ENCODE results near the gene SYNE1.
"Not testable (repeated sequence)": the region's sequence is repeated elsewhere in the genome, so short reads cannot be mapped to it uniquely, and the experiment has no call there.

SYNE1 gene

DNA sequence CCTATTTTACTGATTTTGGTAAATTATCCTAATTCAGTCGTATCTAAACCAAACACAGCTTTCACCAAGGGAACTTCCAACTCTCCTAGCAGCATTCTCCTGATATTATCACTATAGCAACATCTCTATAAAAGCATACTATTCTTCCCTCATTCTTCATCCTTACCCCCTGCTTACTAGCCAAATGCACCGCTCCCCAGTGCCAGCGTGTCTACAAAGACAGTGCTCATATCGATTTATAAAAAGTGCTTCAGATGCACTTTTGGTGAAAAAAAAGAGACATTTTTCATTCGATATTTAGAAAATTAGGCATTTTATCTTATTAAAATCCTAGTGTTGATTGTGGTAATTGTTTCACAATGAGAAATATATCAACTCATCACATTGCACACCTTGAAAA lies 74.0 kb downstream of the SYNE1 start:
- H3K4me3 ChIP-seq (ENCODE audit: low read depth, low read length), result no peak overlapping the region

DNA sequence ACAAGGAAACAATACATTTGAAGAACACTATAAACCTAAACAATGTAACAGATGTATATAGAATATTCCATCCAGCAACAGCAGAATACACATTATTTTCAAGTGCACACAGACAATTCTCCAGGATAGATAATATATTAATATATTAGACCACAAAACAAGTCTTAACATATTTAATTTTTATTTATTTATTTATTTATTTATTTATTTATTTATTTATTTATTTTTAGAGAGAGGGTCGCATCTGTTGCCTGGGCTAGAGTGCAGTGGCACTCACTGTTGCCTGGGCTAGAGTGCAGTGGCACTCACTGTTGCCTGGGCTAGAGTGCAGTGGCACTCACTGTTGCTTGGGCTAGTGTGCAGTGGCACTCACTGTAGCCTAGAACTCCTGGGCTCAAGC lies 78.4 kb downstream of the SYNE1 start:
- DNase-seq (ENCODE audit: low read depth); in situ Hi-C loops (cut with HindIII; ENCODE audit: low sequenced_read_pairs); H3K4me3 ChIP-seq (ENCODE audit: low read depth, low read length): not testable (repeated sequence)

More for the DNA sequence above, 74.0 kb downstream of the SYNE1 start:
- TF ChIP-seq, protein P1, sequence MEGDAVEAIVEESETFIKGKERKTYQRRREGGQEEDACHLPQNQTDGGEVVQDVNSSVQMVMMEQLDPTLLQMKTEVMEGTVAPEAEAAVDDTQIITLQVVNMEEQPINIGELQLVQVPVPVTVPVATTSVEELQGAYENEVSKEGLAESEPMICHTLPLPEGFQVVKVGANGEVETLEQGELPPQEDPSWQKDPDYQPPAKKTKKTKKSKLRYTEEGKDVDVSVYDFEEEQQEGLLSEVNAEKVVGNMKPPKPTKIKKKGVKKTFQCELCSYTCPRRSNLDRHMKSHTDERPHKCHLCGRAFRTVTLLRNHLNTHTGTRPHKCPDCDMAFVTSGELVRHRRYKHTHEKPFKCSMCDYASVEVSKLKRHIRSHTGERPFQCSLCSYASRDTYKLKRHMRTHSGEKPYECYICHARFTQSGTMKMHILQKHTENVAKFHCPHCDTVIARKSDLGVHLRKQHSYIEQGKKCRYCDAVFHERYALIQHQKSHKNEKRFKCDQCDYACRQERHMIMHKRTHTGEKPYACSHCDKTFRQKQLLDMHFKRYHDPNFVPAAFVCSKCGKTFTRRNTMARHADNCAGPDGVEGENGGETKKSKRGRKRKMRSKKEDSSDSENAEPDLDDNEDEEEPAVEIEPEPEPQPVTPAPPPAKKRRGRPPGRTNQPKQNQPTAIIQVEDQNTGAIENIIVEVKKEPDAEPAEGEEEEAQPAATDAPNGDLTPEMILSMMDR (IDR thresholded peaks at IDR 0.05; ENCODE audit: low read depth, low read length, missing control alignments), result no peak
- in situ Hi-C loops (cut with HindIII; ENCODE audit: low sequenced_read_pairs), result no loop called here
- no peak for DNase-seq (ENCODE audit: low read depth)

GRCh38 chr6:152557502-152557901 lies 79.7 kb downstream of the SYNE1 start:
- no peak for DNase-seq (ENCODE audit: low read depth)
- in situ Hi-C loops (cut with HindIII; ENCODE audit: low sequenced_read_pairs), result no loop called here
- TF ChIP-seq, protein P1 (IDR thresholded peaks at IDR 0.05; ENCODE audit: low read depth, low read length, missing control alignments), result no peak
- no peak overlapping the region for H3K4me3 ChIP-seq (ENCODE audit: low read depth, low read length)

DNA sequence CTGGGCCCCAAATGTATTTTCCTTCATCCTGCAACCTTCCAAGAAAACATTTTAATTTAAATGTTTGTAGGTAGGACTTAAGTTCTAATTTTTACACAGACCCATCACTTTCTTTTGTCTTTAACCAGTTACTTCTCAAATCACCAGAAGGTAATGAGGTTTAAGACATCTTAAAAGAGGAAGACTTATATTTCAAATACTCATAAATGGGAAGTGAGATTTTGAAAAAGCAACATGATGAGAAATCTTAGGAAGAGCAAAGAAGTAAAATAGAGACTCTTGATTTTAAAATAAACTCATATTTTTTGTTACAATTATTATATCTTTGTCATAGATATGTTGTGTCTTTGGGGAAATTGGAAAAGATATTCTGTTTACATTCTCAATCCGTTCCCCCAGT lies 82.3 kb downstream of the SYNE1 start:
- DNase-seq (ENCODE audit: low read depth), result no peak
- H3K4me3 ChIP-seq (ENCODE audit: low read depth, low read length), result no peak overlapping the region
- TF ChIP-seq, protein P1 (IDR thresholded peaks at IDR 0.05; ENCODE audit: low read depth, low read length, missing control alignments), result no peak
- in situ Hi-C loops (cut with HindIII; ENCODE audit: low sequenced_read_pairs), result no loop called here

DNA sequence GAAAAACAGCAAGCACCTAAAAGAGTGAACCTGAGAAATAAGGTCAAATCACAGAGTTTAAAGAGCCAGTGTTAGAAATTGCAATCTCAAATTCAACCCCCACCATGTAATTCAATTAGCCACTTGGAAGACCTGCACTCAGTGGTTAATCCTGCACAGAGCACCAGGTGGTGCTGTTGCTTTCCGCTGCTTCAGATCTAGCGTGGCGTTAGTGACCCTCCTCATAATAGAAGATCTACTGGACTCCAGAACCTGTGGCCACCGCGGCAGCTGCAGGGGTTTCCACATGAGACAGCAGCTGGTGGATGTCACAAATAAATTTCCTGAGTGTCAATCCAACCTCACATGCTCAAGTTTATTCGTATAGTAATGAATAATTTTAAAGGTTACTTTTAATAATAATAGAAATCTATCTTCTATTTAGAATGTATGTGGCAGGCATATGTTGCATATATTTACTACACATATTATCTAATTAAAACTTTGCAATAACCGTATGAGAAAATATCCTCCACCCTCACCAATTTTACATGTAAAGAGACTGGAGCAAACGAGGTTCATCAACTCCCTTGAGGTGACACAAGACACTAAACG lies 84.4 kb downstream of the SYNE1 start:
- TF ChIP-seq, protein P1 (IDR thresholded peaks at IDR 0.05; ENCODE audit: low read depth, low read length, missing control alignments), result peak; percentile 91
- DNase-seq (ENCODE audit: low read depth), result peak; percentile 62
- in situ Hi-C loops (cut with HindIII; ENCODE audit: low sequenced_read_pairs), result no loop called here
- H3K4me3 ChIP-seq (ENCODE audit: low read depth, low read length), result no peak overlapping the region

DNA sequence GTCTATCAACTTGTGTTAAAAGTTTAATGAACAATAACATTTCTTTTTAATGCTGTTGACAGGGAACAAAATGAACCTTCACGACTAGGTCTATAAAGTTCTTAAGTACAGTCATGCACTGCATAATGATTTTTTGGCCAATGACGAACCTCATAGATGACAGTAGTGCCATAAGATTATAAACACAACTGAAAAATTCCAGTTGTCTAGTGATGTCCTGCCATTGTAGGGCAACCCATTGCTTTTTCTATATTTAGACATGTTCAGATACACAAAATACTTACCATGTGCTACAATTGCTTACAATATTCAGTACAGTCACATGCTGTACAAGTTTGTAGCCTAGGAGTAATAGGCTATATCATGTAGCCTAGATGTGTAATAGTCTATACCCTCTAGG lies 93.6 kb downstream of the SYNE1 start:
- DNase-seq (ENCODE audit: low read depth), result no peak
- in situ Hi-C loops (cut with HindIII; ENCODE audit: low sequenced_read_pairs), result no loop called here
- TF ChIP-seq, protein P1 (IDR thresholded peaks at IDR 0.05; ENCODE audit: low read depth, low read length, missing control alignments), result no peak
- no peak overlapping the region for H3K4me3 ChIP-seq (ENCODE audit: low read depth, low read length)

- no peak overlapping the region for H3K4me3 ChIP-seq (ENCODE audit: low read depth, low read length)
- no peak for DNase-seq (ENCODE audit: low read depth)
- TF ChIP-seq, protein P1 (IDR thresholded peaks at IDR 0.05; ENCODE audit: low read depth, low read length, missing control alignments), result no peak
- in situ Hi-C loops (cut with HindIII; ENCODE audit: low sequenced_read_pairs), result no loop called here
Measured at GRCh38 chr6:152540381-152540780, 96.8 kb downstream of the SYNE1 start.
